ENCODE results near the gene YBX2. TPM values are rescaled to one million over a fixed set of nuclear protein-coding genes. Genes with fewer than 3 reads are reported as not detected.

The YBX2 gene
- total RNA-seq, 1 donor from 2014 or later: 7.0 TPM

- peak overlapping the region; percentile 83 for H3K27ac Mint-ChIP-seq
- no peaks in the 10 kb centered on the region for H3K9me3 Mint-ChIP-seq
- TF ChIP-seq CTCF (conservative IDR thresholded peaks at IDR 0.05): peak; percentile 89
- peak; percentile 86 for DNase-seq (ENCODE audit: extremely low spot score, unreplicated experiment)
- H3K36me3 Mint-ChIP-seq: no peaks in the 10 kb centered on the region
- H3K4me3 Mint-ChIP-seq: peak overlapping the region; percentile 88
- peaks cover 6% of the 10 kb centered on the region for H3K27me3 Mint-ChIP-seq
- peaks cover 15% of the 10 kb centered on the region for H3K4me1 Mint-ChIP-seq (ENCODE audit: unreplicated experiment)
These were observed 13.8 kb downstream of the YBX2 start for GRCh38 chr17:7280519-7281073.

DNA sequence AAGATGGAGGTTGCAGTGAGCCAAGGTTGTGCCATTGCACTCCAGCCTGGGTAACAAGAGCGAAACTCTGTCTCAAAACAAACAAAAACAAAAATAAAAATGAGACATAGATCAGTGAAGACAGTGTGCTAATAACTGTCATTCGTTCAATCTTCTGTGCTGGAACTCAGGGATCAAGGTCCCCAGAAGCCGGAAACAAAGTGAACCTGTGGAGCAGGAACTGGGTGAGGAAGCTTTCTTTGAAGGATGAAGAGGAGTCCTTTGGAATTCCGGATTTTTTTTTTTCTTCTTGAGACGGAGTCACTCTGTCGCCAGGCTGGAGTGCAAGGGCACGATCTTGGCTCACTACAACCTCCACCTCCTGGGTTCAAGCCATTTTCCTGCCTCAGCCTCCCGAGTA is 15.0 kb downstream of the YBX2 start:
- DNase-seq (ENCODE audit: extremely low spot score, unreplicated experiment): no peak
- no peaks in the 10 kb centered on the region for H3K9me3 Mint-ChIP-seq
- TF ChIP-seq CTCF (conservative IDR thresholded peaks at IDR 0.05): no peak
- peaks cover 15% of the 10 kb centered on the region for H3K4me1 Mint-ChIP-seq (ENCODE audit: unreplicated experiment)
- no peak overlapping the region for H3K4me3 Mint-ChIP-seq
- H3K27ac Mint-ChIP-seq: no peak overlapping the region
- no peaks in the 10 kb centered on the region for H3K36me3 Mint-ChIP-seq
- H3K27me3 Mint-ChIP-seq: peaks cover 6% of the 10 kb centered on the region

DNA sequence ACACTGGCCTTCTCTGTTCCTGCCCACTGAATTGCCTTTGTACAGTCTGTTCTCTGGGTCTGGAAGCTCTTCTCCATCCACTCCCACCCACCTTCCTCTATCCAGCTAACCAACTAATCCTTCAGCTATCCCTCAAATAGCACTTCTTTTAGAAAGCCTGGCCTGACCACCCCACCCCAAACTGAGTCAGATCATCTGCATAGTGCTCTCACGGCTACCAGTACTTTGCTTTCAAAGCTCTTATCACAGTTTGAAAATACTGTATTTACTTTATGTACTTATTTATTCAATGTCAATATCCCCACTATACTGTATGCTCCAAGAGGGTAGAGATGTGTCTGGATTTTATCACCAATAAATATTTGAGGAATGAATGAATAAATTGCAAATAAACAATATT is 27.7 kb downstream of the YBX2 start:
- H3K27me3 Mint-ChIP-seq: peaks cover 51% of the 10 kb centered on the region
- H3K36me3 Mint-ChIP-seq: no peaks in the 10 kb centered on the region
- no peak for DNase-seq (ENCODE audit: extremely low spot score, unreplicated experiment)
- no peak for TF ChIP-seq CTCF (conservative IDR thresholded peaks at IDR 0.05)
- peaks cover 6% of the 10 kb centered on the region for H3K4me1 Mint-ChIP-seq (ENCODE audit: unreplicated experiment)
- H3K27ac Mint-ChIP-seq: peak overlapping the region; percentile 58
- no peaks in the 10 kb centered on the region for H3K9me3 Mint-ChIP-seq
- H3K4me3 Mint-ChIP-seq: peak overlapping the region; percentile 16

DNA sequence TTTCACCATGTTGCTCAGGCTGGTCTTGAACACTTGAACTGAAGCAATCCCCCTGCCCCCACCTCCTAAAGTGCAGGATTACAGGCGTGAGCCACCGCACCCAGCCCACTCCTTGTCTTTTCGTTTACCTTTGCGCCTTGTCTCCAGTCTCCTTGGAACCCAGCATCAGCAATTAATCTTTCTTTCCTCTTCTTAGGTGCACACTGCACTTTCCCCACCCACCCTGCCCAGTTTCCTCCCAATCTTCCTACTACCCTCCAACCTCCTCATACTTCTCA is 30.7 kb downstream of the YBX2 start:
- peak overlapping the region; percentile 100 for H3K27ac Mint-ChIP-seq
- peak overlapping the region; percentile 98 for H3K4me3 Mint-ChIP-seq
- no peaks in the 10 kb centered on the region for H3K9me3 Mint-ChIP-seq
- no peak for DNase-seq (ENCODE audit: extremely low spot score, unreplicated experiment)
- no peak for TF ChIP-seq CTCF (conservative IDR thresholded peaks at IDR 0.05)
- peaks cover 5% of the 10 kb centered on the region for H3K36me3 Mint-ChIP-seq
- peaks cover 6% of the 10 kb centered on the region for H3K4me1 Mint-ChIP-seq (ENCODE audit: unreplicated experiment)
- H3K27me3 Mint-ChIP-seq: peaks cover 57% of the 10 kb centered on the region

- H3K27ac Mint-ChIP-seq: peak overlapping the region; percentile 100
- no peak for DNase-seq (ENCODE audit: extremely low spot score, unreplicated experiment)
- peak overlapping the region; percentile 98 for H3K4me3 Mint-ChIP-seq
- no peaks in the 10 kb centered on the region for H3K9me3 Mint-ChIP-seq
- H3K27me3 Mint-ChIP-seq: peaks cover 57% of the 10 kb centered on the region
- H3K36me3 Mint-ChIP-seq: peaks cover 5% of the 10 kb centered on the region
- H3K4me1 Mint-ChIP-seq (ENCODE audit: unreplicated experiment): peaks cover 6% of the 10 kb centered on the region
- no peak for TF ChIP-seq CTCF (conservative IDR thresholded peaks at IDR 0.05)
These were observed 31.3 kb downstream of the YBX2 start for GRCh38 chr17:7262935-7263800.

Data from type B pancreatic cell (in vitro differentiated cells).